Vagina (tissue), 2 donors: ENCODE measurements around the gene CFAP221. TPM values are rescaled to one million over a fixed set of nuclear protein-coding genes. Genes with fewer than 3 reads are reported as not detected.

Experiments used
- DNase-seq, 2 donors: peaks; one replicate each; pipeline ENCODE4 v3.0.0-alpha.2; 2017; ENCODE audit errors: extremely low spot score in 2 of 2
- H3K27ac ChIP-seq: fragments of 200-600 bp; sonication (generic); one replicate; pipeline ENCODE4 v1.5.1; 2019
- H3K27me3 ChIP-seq: fragments of 200-600 bp; sonication (generic); one replicate; pipeline ENCODE4 v1.5.1; 2019
- H3K36me3 ChIP-seq, 2 donors: fragments of 200-600 bp; sonication (generic); one replicate each; pipeline ENCODE4 v1.5.1; 2017 to 2019
- H3K4me1 ChIP-seq: fragments of 200-600 bp; sonication (generic); one replicate; pipeline ENCODE4 v1.5.1; 2019
- H3K4me3 ChIP-seq, 2 donors: fragments of 200-600 bp; sonication (generic); 1 replicate in 1 of 2; 2 replicates in 1 of 2; pipeline ENCODE4 v1.5.1; 2016 to 2019
- H3K9me3 ChIP-seq: fragments of 200-600 bp; sonication (generic); one replicate; pipeline ENCODE4 v1.5.1; 2019
- CTCF ChIP-seq, 3 experiments: fragments of 450-650 bp in 2 of 3; fragments of 200-600 bp in 1 of 3; sonication (generic) in 1 of 3; IDR thresholded peaks; one replicate each; pipeline ENCODE4 v1.5.1; 2017 to 2019; ENCODE audit warnings: antibody characterized with exemption in 3 of 3, mild to moderate bottlenecking in 2 of 3, moderate library complexity in 2 of 3
- POLR2A ChIP-seq, 2 donors: fragments of 450-650 bp; IDR thresholded peaks; one replicate each; pipeline ENCODE4 v1.6.1; 2017; ENCODE audit warnings: antibody characterized with exemption in 2 of 2, mild to moderate bottlenecking in 2 of 2, moderate library complexity in 2 of 2
- POLR2AphosphoS5 ChIP-seq, 2 donors: sonication (generic); formaldehyde crosslinking; IDR thresholded peaks; one replicate each; pipeline ENCODE4 v1.9.0; 2017; ENCODE audit warnings: antibody characterized with exemption in 2 of 2, mild to moderate bottlenecking in 2 of 2, low read depth in 1 of 2; ENCODE audit not compliant: insufficient read depth in 1 of 2
- intact Hi-C: fragments of 100-400 bp; cut with DNase I; formaldehyde crosslinking; loops from one replicate; pipeline ENCODE4 v1.15.1; 2023
- total RNA-seq: library from RNA; depleted of rRNA; stranded (reverse); fragments of >200 nt; gene quantifications from one replicate; pipeline ENCODE4 v1.2.3, GENCODE V29; 2016

CFAP221 gene
- total RNA-seq, 1 donor from 2014 or later = 3.9 TPM

GRCh38 chr2:119699016-119699606 is 154.9 kb downstream of the CFAP221 start:
- Histone ChIP-seq H3K27ac (no peak overlapping the region), H3K36me3 (no peaks in the 10 kb centered on the region), H3K4me3 (no peak overlapping the region), H3K27me3 (no peaks in the 10 kb centered on the region), H3K4me1 (peaks cover 11% of the 10 kb centered on the region), H3K9me3 (no peaks in the 10 kb centered on the region)
- intact Hi-C loops = no loop called here
- TF ChIP-seq POLR2AphosphoS5 (IDR thresholded peaks at IDR 0.05; ENCODE audit: insufficient read depth in 1 of 2, low read depth in 1 of 2) (no peak), CTCF (IDR thresholded peaks at IDR 0.05) (no peak), POLR2A (IDR thresholded peaks at IDR 0.05) (no peak)
- DNase-seq = no peak

- Histone ChIP-seq H3K9me3 (no peaks in the 10 kb centered on the region), H3K4me1 (no peaks in the 10 kb centered on the region), H3K4me3 (no peak overlapping the region), H3K27ac (no peak overlapping the region), H3K36me3 (no peaks in the 10 kb centered on the region), H3K27me3 (no peaks in the 10 kb centered on the region)
- DNase-seq = no peak
- TF ChIP-seq CTCF (IDR thresholded peaks at IDR 0.05) (no peak), POLR2A (IDR thresholded peaks at IDR 0.05) (no peak), POLR2AphosphoS5 (IDR thresholded peaks at IDR 0.05; ENCODE audit: insufficient read depth in 1 of 2, low read depth in 1 of 2) (no peak)
- intact Hi-C loops = loop anchor here (10.0 kb wide), 1 partner anchor 474 kb away; no protein-coding TSS in a partner anchor
These were observed 156.6 kb downstream of the CFAP221 start for GRCh38 chr2:119700866-119701265.

- no peak overlapping the region for H3K4me3 ChIP-seq
- H3K36me3 ChIP-seq = no peaks in the 10 kb centered on the region
- intact Hi-C loops = loop anchor here (10.0 kb wide), 1 partner anchor 473 kb away; no protein-coding TSS in a partner anchor
- no peaks in the 10 kb centered on the region for H3K9me3 ChIP-seq
- H3K27me3 ChIP-seq = no peaks in the 10 kb centered on the region
- no peaks in the 10 kb centered on the region for H3K4me1 ChIP-seq
- no peak overlapping the region for H3K27ac ChIP-seq
- DNase-seq = no peak
- no peak for TF ChIP-seq CTCF (IDR thresholded peaks at IDR 0.05)
- no peak for TF ChIP-seq POLR2AphosphoS5 (IDR thresholded peaks at IDR 0.05; ENCODE audit: insufficient read depth in 1 of 2, low read depth in 1 of 2)
- no peak for TF ChIP-seq POLR2A (IDR thresholded peaks at IDR 0.05)
These were observed 157.1 kb downstream of the CFAP221 start for GRCh38 chr2:119701352-119701751.

GRCh38 chr2:119702203-119702917 is 158.1 kb downstream of the CFAP221 start:
- Histone ChIP-seq H3K4me1 (no peaks in the 10 kb centered on the region), H3K36me3 (no peaks in the 10 kb centered on the region), H3K9me3 (no peaks in the 10 kb centered on the region), H3K27ac (no peak overlapping the region), H3K4me3 (no peak overlapping the region), H3K27me3 (no peaks in the 10 kb centered on the region)
- TF ChIP-seq POLR2A (IDR thresholded peaks at IDR 0.05) = no peak
- no peak for TF ChIP-seq CTCF (IDR thresholded peaks at IDR 0.05)
- TF ChIP-seq POLR2AphosphoS5 (IDR thresholded peaks at IDR 0.05; ENCODE audit: insufficient read depth in 1 of 2, low read depth in 1 of 2) = no peak
- intact Hi-C loops = loop anchor here (10.0 kb wide), 1 partner anchor 472 kb away; no protein-coding TSS in a partner anchor
- DNase-seq = no peak

- H3K4me1 ChIP-seq = no peaks in the 10 kb centered on the region
- no peaks in the 10 kb centered on the region for H3K9me3 ChIP-seq
- H3K4me3 ChIP-seq = no peak overlapping the region
- H3K27me3 ChIP-seq = no peaks in the 10 kb centered on the region
- no peak for DNase-seq
- intact Hi-C loops = loop anchor here (10.0 kb wide), 1 partner anchor 472 kb away; no protein-coding TSS in a partner anchor
- H3K36me3 ChIP-seq = no peaks in the 10 kb centered on the region
- H3K27ac ChIP-seq = no peak overlapping the region
- TF ChIP-seq POLR2A (IDR thresholded peaks at IDR 0.05) = no peak
- peak; percentile 82 to 92 (median 88) for TF ChIP-seq CTCF (IDR thresholded peaks at IDR 0.05)
These were observed 158.7 kb downstream of the CFAP221 start for GRCh38 chr2:119702918-119703401.
